Lower leg skin (tissue), 4 donors: ENCODE results near the gene MUTYH. TPM values are rescaled to one million over a fixed set of nuclear protein-coding genes. Genes with fewer than 3 reads are reported as not detected.

Source experiments
- DNase-seq, 2 donors: peaks; one replicate each; pipeline ENCODE4 v3.0.0-alpha.2; 2019; ENCODE audit warnings: low spot score in 2 of 2
- H3K4me3 ChIP-seq: fragments of 200-600 bp; sonication (generic); 2 replicates; pipeline ENCODE4 v1.5.1; 2017; ENCODE audit warnings: mild to moderate bottlenecking, low read depth; ENCODE audit not compliant: poor library complexity, severe bottlenecking
- POLR2A ChIP-seq, 2 donors: fragments of 450-650 bp; IDR thresholded peaks; one replicate each; pipeline ENCODE4 v1.6.1; 2016 to 2017; ENCODE audit warnings: antibody characterized with exemption in 2 of 2, mild to moderate bottlenecking in 1 of 2, moderate library complexity in 1 of 2
- WGBS, 2 donors: methylation state at CpG; one replicate each; pipeline ENCODE4 v1.1.5; 2018; 5-methylcytosine and 5-hydroxymethylcytosine counted together
- intact Hi-C: fragments of 100-400 bp; cut with DNase I; formaldehyde crosslinking; loops from one replicate; pipeline ENCODE4 v1.15.0; 2023; ENCODE audit warnings: low total_unique reads
- total RNA-seq, 4 donors: library from RNA; depleted of rRNA; stranded (reverse); fragments of >200 nt; gene quantifications; one replicate each; pipeline ENCODE4 v1.1.0, GENCODE V29; 2016
- TF ChIP-seq, protein P1 (sequence below), 3 donors: fragments of 450-650 bp; IDR thresholded peaks; one replicate each; pipeline ENCODE4 v1.5.1; 2016; ENCODE audit warnings: antibody characterized with exemption in 3 of 3, mild to moderate bottlenecking in 3 of 3, moderate library complexity in 2 of 3

The MUTYH gene
- total RNA-seq, 4 donors from 2014 or later: 18.6 to 26.7 (median 24.6) TPM

- intact Hi-C loops: no loop called here
- no peak overlapping the region for H3K4me3 ChIP-seq
- DNase-seq: no peak
- TF ChIP-seq, protein P1, sequence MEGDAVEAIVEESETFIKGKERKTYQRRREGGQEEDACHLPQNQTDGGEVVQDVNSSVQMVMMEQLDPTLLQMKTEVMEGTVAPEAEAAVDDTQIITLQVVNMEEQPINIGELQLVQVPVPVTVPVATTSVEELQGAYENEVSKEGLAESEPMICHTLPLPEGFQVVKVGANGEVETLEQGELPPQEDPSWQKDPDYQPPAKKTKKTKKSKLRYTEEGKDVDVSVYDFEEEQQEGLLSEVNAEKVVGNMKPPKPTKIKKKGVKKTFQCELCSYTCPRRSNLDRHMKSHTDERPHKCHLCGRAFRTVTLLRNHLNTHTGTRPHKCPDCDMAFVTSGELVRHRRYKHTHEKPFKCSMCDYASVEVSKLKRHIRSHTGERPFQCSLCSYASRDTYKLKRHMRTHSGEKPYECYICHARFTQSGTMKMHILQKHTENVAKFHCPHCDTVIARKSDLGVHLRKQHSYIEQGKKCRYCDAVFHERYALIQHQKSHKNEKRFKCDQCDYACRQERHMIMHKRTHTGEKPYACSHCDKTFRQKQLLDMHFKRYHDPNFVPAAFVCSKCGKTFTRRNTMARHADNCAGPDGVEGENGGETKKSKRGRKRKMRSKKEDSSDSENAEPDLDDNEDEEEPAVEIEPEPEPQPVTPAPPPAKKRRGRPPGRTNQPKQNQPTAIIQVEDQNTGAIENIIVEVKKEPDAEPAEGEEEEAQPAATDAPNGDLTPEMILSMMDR (IDR thresholded peaks at IDR 0.05): no peak
- no peak for TF ChIP-seq POLR2A (IDR thresholded peaks at IDR 0.05)
- 77% methylated on average over 3 of the region's 3 CpGs for WGBS, 2 donors
Observed at GRCh38 chr1:45314266-45314665, 26.0 kb downstream of the MUTYH start.

- 77 to 84% methylated on average over 3 of the region's 3 CpGs for WGBS, 2 donors
- intact Hi-C loops: no loop called here
- no peak overlapping the region for H3K4me3 ChIP-seq
- DNase-seq: no peak
- TF ChIP-seq POLR2A (IDR thresholded peaks at IDR 0.05): no peak
- TF ChIP-seq, protein P1 (IDR thresholded peaks at IDR 0.05): no peak
Observed at GRCh38 chr1:45306905-45307304, 33.3 kb downstream of the MUTYH start.

- intact Hi-C loops: no loop called here
- 57 to 59% methylated on average over 8 of the region's 8 CpGs for WGBS, 2 donors
- H3K4me3 ChIP-seq: no peak overlapping the region
- no peak for TF ChIP-seq POLR2A (IDR thresholded peaks at IDR 0.05)
- TF ChIP-seq, protein P1 (IDR thresholded peaks at IDR 0.05): no peak
- DNase-seq: no peak
Observed at GRCh38 chr1:45306319-45306718, 33.9 kb downstream of the MUTYH start.

DNA sequence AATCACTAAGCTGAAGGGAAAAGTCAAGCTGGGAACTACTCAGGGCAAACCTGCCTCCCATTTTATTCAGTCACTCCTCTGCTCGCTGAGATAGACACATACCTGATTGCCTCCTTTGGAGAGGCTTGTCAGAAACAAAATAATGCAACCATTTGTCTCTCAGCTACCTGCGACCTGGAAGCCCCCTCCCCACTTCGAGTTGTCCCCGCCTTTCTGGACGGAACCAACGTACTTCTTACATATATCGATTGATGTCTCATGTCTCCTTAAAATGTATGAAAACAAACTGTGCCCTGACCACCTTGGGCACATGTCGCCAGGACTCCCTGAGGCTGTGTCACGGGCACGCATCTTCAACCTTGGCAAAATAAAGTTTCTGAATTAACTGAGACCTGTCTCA, 35.0 kb downstream of the MUTYH start:
- H3K4me3 ChIP-seq: no peak overlapping the region
- TF ChIP-seq, protein P1 (IDR thresholded peaks at IDR 0.05): no peak
- no peak for TF ChIP-seq POLR2A (IDR thresholded peaks at IDR 0.05)
- intact Hi-C loops: loop anchor here (2.0 kb wide), 1 partner anchor 34 kb away; no protein-coding TSS in a partner anchor
- peak in 1 of 2 donors; percentile 49 for DNase-seq
- WGBS, 2 donors: 88 to 90% methylated on average over 10 of the region's 10 CpGs

DNA sequence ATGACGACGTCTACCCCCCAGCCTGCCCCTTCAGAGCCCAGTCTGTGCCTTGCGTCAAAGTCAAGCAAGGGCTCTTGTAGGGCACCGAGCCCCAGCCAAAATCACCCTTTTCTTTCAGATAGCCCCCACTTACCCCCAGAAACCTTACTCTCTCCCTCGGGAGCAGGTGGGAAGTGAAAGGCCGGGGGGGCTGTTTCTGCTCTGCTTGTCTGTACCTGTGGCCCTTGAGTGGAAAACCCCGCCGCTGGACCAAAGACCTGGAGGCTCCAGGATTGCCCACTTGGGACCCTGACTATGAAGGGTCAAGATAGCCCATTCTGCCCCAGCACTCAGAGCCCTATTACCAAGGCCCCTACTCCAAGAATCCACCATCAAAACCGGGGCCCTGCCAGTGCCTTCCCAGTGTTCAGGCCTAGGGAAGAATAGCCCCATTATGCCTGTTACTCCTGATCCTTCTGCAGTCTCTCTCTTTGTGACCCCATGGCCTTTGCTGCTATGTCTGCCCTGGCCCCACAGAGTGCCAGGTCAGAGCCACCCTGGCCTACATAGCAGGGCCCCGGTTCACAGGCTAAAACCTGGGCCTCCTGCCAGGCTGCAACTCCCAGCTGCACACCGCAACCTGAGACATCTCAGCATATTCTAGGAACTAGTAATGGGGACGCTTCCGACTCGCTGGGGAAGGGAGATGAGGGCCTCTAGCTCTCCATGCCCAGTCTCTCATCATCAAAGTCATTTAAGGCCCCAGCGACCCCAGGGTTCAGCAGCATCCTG, 35.7 kb downstream of the MUTYH start:
- peak overlapping the region; percentile 64 for H3K4me3 ChIP-seq
- TF ChIP-seq POLR2A (IDR thresholded peaks at IDR 0.05): no peak
- TF ChIP-seq, protein P1 (IDR thresholded peaks at IDR 0.05): no peak
- DNase-seq: peak; percentile 28 to 86
- WGBS, 2 donors: 35 to 44% methylated on average over 12 to 15 of the region's 15 CpGs
- intact Hi-C loops: loop anchor here (2.0 to 5.0 kb wide), 2 partner anchors 34 to 292 kb away; partner anchors contain the start of genes HECTD3 and UROD
